ENCODE data around the gene FXYD2.

DNA sequence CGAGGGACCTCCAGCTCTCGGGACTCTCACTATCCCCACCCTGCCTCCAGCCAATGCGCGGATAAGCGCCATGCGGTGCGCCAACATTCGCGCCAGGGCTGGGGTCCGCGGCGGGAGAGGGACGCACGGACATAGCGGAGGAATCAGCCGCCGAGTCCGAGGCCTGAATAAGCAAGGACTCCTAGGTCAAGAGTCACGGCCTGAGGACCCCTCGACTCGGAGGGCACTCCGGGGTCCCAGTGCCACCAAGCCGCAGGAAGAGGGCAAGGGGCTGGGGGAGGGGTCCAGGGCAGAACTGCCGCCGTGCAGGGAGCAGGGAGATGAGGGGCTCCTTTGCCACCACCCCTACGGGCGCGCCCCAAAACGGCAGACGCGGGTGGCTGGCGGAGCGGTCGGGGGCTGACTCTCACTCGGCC is 28.1 kb downstream of the FXYD2 start:
- TF ChIP-seq EZH2 (IDR thresholded peaks at IDR 0.05; ENCODE audit: borderline replicate concordance, low read depth, low read length) (no peak), SP1 (CRISPR knock-in tag; IDR thresholded peaks at IDR 0.05) (no peak), EHMT2 (IDR thresholded peaks at IDR 0.05) (no peak), HCFC1 (IDR thresholded peaks at IDR 0.05; ENCODE audit: low read depth, low read length) (no peak), CHD7 (IDR thresholded peaks at IDR 0.05; ENCODE audit: low read depth, low read length) (no peak), POLR2A (conservative IDR thresholded peaks at IDR 0.05) (no peak), POLR2AphosphoS2 (IDR thresholded peaks at IDR 0.05; ENCODE audit: low read length) (no peak), ZNF589 (CRISPR knock-in tag; IDR thresholded peaks at IDR 0.05; ENCODE audit: low read depth) (no peak), RBM17 (IDR thresholded peaks at IDR 0.05; ENCODE audit: borderline replicate concordance, low read depth, low read length) (no peak), RCOR1 (IDR thresholded peaks at IDR 0.05; ENCODE audit: borderline replicate concordance in 1 of 2, low read depth in 2 of 2, low read length in 2 of 2) (no peak), L3MBTL2 (IDR thresholded peaks at IDR 0.05) (no peak)
- TF ChIP-seq, protein P1, sequence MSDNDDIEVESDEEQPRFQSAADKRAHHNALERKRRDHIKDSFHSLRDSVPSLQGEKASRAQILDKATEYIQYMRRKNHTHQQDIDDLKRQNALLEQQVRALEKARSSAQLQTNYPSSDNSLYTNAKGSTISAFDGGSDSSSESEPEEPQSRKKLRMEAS (CRISPR knock-in tag; IDR thresholded peaks at IDR 0.05): no peak
